HepG2 (cell line): Measurements from ENCODE around the gene GPR148. TPM values are rescaled to one million over a fixed set of nuclear protein-coding genes. Genes with fewer than 3 reads are reported as not detected.

Experiments used
- HMG20B ChIP-seq: conservative IDR thresholded peaks from 2 replicates; pipeline ENCODE4 v1.6.1; 2016; ENCODE audit warnings: missing genetic modification reagents, missing compliant biosample characterization
- KAT2B ChIP-seq: fragments of 150-350 bp; IDR thresholded peaks from 2 replicates; pipeline ENCODE4 v1.6.1; 2014; ENCODE audit warnings: low read depth, low read length, borderline replicate concordance
- KAT8 ChIP-seq: IDR thresholded peaks from 2 replicates; pipeline ENCODE4 v1.6.1; 2016; ENCODE audit warnings: missing genetic modification reagents, missing compliant biosample characterization
- MEIS1 ChIP-seq: sonication (generic); formaldehyde crosslinking; IDR thresholded peaks from 2 replicates; pipeline ENCODE4 v1.9.0; 2021; ENCODE audit warnings: mild to moderate bottlenecking, missing genetic modification reagents, moderate library complexity, borderline replicate concordance
- MTERF4 ChIP-seq: sonication (generic); formaldehyde crosslinking; IDR thresholded peaks from 2 replicates; pipeline ENCODE4 v1.8.0; 2023; ENCODE audit warnings: mild to moderate bottlenecking, missing genetic modification reagents
- NCOA5 ChIP-seq: sonication (generic); formaldehyde crosslinking; IDR thresholded peaks from 2 replicates; pipeline ENCODE4 v1.4.0; 2020; ENCODE audit warnings: missing genetic modification reagents
- ZFAT ChIP-seq: sonication (generic); formaldehyde crosslinking; conservative IDR thresholded peaks from 2 replicates; pipeline ENCODE4 v1.8.1; 2023; ENCODE audit warnings: missing genetic modification reagents, inconsistent platforms
- ZNF205 ChIP-seq: IDR thresholded peaks from 2 replicates; pipeline ENCODE4 v1.6.1; 2018; ENCODE audit warnings: missing biosample characterization, missing genetic modification reagents
- ZNF33B ChIP-seq: sonication (generic); formaldehyde crosslinking; IDR thresholded peaks from 2 replicates; pipeline ENCODE4 v1.5.1; 2020; ENCODE audit warnings: mild to moderate bottlenecking, missing genetic modification reagents
- polyA plus RNA-seq, 8 experiments: library from polyadenylated mRNA; depleted of rRNA in 3 of 8; stranded (reverse) in 7 of 8; unstranded in 1 of 8; fragments of >200 nt; fragmentation: Illumina TruSeq in 4 of 8; extraction: Trizol in 4 of 8; gene quantifications; 2 replicates each; pipeline versions ENCODE4 v1.2.1 to v1.2.3, GENCODE V29; 2011 to 2016; ENCODE audit warnings: low read depth in 4 of 8, missing spikeins in 1 of 8, mixed read lengths in 1 of 8; ENCODE audit not compliant: insufficient read depth in 1 of 8
- total RNA-seq, 5 experiments: library from RNA; depleted of rRNA; stranded (reverse); fragments of >200 nt; fragmentation: Illumina TruSeq; extraction: Trizol; gene quantifications; 2 replicates each; pipeline ENCODE4 v1.2.3, GENCODE V29; 2016; ENCODE audit warnings: low read depth in 1 of 5
- TF ChIP-seq, protein P1 (sequence below): sonication (generic); formaldehyde crosslinking; IDR thresholded peaks from 2 replicates; pipeline ENCODE4 v1.4.0; 2020; ENCODE audit warnings: missing genetic modification reagents, borderline replicate concordance

The GPR148 gene
- total and polyA plus RNA-seq, 2 of the 13 experiments (the other 11 are each of a cell fraction or from before 2014, with no cell fraction given): not detected

DNA sequence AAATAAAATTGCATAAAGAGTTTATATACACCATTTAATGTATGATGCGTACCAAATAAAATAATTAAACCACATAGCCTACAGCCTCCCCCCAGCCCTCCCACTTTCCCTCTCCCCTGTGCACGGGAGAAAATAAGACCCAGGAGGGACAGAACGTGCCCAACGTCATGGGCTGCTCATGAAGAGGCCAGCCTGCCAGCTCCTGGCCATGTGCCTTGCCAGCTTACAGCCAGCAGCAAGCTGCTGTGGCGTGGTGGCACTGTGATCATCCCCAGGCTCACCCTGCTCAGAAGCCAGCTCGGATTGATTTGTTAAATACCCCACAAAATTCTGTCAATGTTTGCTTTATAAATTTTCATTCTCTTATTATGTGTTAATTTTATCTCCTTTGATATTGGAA, 7.6 kb downstream of the GPR148 start (continued):
- TF ChIP-seq MTERF4: no peak
- no peak for TF ChIP-seq ZNF205 (CRISPR knock-in tag)
- no peak for TF ChIP-seq KAT8 (CRISPR knock-in tag)
- TF ChIP-seq NCOA5 (CRISPR knock-in tag): no peak
- no peak for TF ChIP-seq HMG20B (CRISPR knock-in tag)
- no peak for TF ChIP-seq MEIS1 (CRISPR knock-in tag)
- TF ChIP-seq KAT2B: no peak
- no peak for TF ChIP-seq ZNF33B
- TF ChIP-seq ZFAT (CRISPR knock-in tag): no peak
- TF ChIP-seq, protein P1, sequence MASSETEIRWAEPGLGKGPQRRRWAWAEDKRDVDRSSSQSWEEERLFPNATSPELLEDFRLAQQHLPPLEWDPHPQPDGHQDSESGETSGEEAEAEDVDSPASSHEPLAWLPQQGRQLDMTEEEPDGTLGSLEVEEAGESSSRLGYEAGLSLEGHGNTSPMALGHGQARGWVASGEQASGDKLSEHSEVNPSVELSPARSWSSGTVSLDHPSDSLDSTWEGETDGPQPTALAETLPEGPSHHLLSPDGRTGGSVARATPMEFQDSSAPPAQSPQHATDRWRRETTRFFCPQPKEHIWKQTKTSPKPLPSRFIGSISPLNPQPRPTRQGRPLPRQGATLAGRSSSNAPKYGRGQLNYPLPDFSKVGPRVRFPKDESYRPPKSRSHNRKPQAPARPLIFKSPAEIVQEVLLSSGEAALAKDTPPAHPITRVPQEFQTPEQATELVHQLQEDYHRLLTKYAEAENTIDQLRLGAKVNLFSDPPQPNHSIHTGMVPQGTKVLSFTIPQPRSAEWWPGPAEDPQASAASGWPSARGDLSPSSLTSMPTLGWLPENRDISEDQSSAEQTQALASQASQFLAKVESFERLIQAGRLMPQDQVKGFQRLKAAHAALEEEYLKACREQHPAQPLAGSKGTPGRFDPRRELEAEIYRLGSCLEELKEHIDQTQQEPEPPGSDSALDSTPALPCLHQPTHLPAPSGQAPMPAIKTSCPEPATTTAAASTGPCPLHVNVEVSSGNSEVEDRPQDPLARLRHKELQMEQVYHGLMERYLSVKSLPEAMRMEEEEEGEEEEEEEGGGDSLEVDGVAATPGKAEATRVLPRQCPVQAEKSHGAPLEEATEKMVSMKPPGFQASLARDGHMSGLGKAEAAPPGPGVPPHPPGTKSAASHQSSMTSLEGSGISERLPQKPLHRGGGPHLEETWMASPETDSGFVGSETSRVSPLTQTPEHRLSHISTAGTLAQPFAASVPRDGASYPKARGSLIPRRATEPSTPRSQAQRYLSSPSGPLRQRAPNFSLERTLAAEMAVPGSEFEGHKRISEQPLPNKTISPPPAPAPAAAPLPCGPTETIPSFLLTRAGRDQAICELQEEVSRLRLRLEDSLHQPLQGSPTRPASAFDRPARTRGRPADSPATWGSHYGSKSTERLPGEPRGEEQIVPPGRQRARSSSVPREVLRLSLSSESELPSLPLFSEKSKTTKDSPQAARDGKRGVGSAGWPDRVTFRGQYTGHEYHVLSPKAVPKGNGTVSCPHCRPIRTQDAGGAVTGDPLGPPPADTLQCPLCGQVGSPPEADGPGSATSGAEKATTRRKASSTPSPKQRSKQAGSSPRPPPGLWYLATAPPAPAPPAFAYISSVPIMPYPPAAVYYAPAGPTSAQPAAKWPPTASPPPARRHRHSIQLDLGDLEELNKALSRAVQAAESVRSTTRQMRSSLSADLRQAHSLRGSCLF (CRISPR knock-in tag): no peak
